Measurements from ENCODE around the gene PABPN1. TPM values are rescaled to one million over a fixed set of nuclear protein-coding genes. Genes with fewer than 3 reads are reported as not detected.

Gene PABPN1
- total and polyA plus RNA-seq, 2 of the 13 experiments (the other 11 are each of a cell fraction or from before 2014, with no cell fraction given) = 233 to 524 TPM

DNA sequence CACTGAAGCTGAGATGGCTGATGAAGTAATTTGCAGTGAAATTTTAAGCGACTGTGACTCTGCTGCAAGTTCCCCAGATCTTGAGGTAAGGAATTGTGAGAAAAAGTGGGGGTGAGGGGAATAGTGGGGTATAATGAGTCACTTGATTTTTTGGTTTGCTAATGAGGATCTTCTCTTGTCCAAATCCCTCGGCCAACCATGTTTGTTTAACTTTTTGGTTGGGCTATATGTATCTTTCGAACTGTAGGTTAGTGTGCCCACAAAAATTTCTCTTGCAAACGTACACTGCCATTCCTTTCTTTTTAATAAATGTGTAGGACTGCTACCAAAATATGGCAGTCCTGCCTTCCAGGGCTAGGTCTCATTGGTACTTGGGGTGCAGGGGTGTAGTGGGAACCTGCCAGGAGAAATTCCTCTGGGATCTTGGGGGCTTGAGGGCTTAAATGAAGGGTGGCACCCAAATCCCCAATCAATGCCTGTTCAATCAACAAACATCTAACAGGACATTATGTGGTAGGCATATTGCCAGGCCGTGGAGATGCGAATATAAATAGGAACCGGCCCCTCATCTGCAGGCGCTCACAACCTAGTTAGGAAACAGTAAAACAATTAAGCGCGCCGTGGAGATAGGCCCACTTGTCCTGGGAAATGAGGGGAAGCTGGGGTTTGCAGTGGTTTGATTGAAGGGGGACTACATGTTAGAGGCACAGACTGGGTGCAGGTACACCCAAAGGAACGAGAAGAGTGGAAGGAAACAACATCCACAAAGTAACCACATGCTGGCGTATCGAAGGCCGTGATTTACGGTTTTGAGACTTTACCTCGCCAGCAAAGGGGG, 1.3 kb upstream of the PABPN1 start (continued):
- TF ChIP-seq ATF4 (CRISPR knock-in tag; IDR thresholded peaks at IDR 0.05) (peak in 1 of 2 experiments; percentile 38; a peak in 2 of 4 replicates), ZFP1 (CRISPR knock-in tag; IDR thresholded peaks at IDR 0.05) (no peak), ZNF556 (CRISPR knock-in tag; IDR thresholded peaks at IDR 0.05; ENCODE audit: borderline replicate concordance) (no peak), RFX5 (IDR thresholded peaks at IDR 0.05; ENCODE audit: low read depth, low read length) (no peak), SSRP1 (CRISPR knock-in tag; IDR thresholded peaks at IDR 0.05) (peak; percentile 73), ZNF75D (CRISPR knock-in tag; IDR thresholded peaks at IDR 0.05; ENCODE audit: borderline replicate concordance) (peak; percentile 74; the same call in 1 of the 2 replicates), ZNF878 (CRISPR knock-in tag; IDR thresholded peaks at IDR 0.05) (no peak), ZNF639 (CRISPR knock-in tag; conservative IDR thresholded peaks at IDR 0.05) (no peak), RBM22 (optimal IDR thresholded peaks at IDR 0.05; ENCODE audit: low read length) (peak; percentile 70), CBX5 (CRISPR knock-in tag; IDR thresholded peaks at IDR 0.05; ENCODE audit: borderline replicate concordance) (no peak), BHLHE40 (IDR thresholded peaks at IDR 0.05; ENCODE audit: low read length) (no peak; the same call in 1 of the 2 replicates), ZFP37 (CRISPR knock-in tag; IDR thresholded peaks at IDR 0.05; ENCODE audit: borderline replicate concordance) (peak; percentile 56; the same call in 1 of the 2 replicates), NFATC3 (CRISPR knock-in tag; IDR thresholded peaks at IDR 0.05) (no peak), ZSCAN22 (CRISPR knock-in tag; IDR thresholded peaks at IDR 0.05) (peak; percentile 19; the same call in 1 of the 2 replicates), YEATS4 (CRISPR knock-in tag; IDR thresholded peaks at IDR 0.05; ENCODE audit: borderline replicate concordance) (no peak), KAT7 (CRISPR knock-in tag; IDR thresholded peaks at IDR 0.05; ENCODE audit: borderline replicate concordance) (no peak)
- TF ChIP-seq, protein P1, sequence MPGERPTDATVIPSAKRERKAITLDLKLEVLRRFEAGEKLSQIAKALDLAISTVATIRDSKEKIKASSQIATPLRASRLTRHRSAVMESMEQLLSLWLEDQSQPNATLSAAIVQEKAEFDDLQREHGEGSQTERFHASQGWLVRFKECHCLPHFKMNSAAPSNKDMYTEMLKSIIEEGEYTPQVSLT (CRISPR knock-in tag; IDR thresholded peaks at IDR 0.05; ENCODE audit: borderline replicate concordance, low read depth) = 0 out of 2 replicates have a peak, but pooled peaks have one; percentile 0
- TF ChIP-seq, protein P2, sequence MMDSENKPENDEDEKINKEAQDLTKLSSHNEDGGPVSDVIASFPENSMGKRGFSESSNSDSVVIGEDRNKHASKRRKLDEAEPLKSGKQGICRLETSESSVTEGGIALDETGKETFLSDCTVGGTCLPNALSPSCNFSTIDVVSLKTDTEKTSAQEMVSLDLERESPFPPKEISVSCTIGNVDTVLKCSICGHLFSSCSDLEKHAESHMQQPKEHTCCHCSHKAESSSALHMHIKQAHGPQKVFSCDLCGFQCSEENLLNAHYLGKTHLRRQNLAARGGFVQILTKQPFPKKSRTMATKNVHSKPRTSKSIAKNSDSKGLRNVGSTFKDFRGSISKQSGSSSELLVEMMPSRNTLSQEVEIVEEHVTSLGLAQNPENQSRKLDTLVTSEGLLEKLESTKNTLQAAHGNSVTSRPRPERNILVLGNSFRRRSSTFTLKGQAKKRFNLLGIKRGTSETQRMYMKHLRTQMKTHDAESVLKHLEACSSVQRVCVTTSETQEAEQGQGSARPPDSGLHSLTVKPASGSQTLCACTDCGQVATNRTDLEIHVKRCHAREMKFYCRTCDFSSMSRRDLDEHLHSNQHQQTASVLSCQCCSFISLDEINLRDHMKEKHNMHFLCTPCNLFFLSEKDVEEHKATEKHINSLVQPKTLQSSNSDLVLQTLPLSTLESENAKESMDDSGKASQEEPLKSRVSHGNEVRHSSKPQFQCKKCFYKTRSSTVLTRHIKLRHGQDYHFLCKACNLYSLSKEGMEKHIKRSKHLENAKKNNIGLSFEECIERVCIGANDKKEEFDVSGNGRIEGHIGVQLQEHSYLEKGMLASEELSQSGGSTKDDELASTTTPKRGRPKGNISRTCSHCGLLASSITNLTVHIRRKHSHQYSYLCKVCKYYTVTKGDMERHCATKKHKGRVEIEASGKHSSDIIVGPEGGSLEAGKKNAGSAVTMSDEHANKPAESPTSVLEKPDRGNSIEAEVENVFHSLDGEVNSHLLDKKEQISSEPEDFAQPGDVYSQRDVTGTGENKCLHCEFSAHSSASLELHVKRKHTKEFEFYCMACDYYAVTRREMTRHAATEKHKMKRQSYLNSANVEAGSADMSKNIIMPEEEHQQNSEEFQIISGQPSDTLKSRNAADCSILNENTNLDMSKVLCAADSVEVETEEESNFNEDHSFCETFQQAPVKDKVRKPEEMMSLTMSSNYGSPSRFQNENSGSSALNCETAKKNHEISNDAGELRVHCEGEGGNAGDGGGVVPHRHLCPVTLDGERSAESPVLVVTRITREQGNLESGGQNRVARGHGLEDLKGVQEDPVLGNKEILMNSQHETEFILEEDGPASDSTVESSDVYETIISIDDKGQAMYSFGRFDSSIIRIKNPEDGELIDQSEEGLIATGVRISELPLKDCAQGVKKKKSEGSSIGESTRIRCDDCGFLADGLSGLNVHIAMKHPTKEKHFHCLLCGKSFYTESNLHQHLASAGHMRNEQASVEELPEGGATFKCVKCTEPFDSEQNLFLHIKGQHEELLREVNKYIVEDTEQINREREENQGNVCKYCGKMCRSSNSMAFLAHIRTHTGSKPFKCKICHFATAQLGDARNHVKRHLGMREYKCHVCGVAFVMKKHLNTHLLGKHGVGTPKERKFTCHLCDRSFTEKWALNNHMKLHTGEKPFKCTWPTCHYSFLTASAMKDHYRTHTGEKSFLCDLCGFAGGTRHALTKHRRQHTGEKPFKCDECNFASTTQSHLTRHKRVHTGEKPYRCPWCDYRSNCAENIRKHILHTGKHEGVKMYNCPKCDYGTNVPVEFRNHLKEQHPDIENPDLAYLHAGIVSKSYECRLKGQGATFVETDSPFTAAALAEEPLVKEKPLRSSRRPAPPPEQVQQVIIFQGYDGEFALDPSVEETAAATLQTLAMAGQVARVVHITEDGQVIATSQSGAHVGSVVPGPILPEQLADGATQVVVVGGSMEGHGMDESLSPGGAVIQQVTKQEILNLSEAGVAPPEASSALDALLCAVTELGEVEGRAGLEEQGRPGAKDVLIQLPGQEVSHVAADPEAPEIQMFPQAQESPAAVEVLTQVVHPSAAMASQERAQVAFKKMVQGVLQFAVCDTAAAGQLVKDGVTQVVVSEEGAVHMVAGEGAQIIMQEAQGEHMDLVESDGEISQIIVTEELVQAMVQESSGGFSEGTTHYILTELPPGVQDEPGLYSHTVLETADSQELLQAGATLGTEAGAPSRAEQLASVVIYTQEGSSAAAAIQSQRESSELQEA (CRISPR knock-in tag; IDR thresholded peaks at IDR 0.05; ENCODE audit: not compliant biosample characterization) = no peak
